ENCODE results near the gene FETUB.
"Not testable (repeated sequence)": the region's sequence is repeated elsewhere in the genome, so short reads cannot be mapped to it uniquely, and the experiment has no call there.

FETUB gene

DNA sequence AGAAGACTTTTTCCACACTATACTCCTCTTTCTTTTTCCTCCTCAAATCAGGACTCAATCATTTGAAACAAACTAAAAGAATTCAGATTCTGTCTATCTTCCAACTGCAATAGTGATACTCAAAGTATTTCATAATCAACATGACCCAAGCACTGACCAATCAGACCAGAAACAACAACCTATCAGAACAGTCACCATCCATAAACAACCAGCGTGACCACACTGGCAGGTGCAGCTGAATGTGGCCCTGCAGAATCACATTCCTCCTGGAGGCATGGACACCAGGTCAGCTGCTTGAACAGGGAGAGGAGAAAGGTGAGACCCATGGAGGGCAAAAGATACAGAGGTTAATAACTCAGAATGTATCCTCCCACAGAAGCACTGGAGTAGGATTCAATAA lies 39.0 kb downstream of the FETUB start:
- DNase-seq (ENCODE audit: low read depth) = no peak

DNA sequence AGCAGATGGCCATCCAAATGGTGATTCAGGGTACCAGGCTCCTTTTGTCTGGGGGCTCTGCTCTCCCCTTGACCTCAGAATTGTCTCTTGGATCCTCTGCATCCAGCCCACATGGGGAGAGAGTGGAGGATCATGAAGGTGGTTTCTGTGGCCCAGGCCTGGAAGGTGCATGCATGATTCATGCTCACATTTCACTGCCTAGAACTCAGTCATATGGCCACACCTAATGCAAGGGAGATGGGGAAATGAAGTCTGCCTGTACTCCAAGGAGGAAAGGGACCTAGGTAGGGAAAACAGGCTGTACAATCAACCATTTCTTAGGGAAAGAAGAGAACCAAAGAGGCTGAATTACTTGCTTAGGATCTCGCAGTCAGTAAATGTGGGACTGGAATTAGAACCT lies 40.7 kb downstream of the FETUB start:
- no peak for DNase-seq (ENCODE audit: low read depth)

GRCh38 chr3:186682812-186683211 lies 42.6 kb downstream of the FETUB start:
- no peak for DNase-seq (ENCODE audit: low read depth)

DNA sequence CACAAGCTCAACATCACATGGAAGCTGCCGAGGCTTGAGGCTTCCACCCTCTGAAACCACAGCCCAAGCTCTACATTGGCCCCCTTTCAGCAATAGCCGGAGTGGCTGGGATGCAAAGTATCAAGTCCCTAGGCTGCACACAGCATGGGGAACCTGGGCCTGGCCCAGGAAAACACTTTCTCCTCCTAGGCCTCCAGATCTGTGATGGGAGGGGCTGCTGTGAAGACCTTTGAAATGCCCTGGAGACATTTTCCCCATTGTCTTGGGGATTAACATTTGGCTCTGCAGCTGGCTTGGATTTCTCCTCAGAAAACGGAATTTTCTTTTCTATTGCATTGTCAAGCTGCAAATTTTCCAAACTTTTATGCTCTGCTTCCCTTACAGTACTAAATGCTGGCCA lies 43.8 kb downstream of the FETUB start:
- no peak for DNase-seq (ENCODE audit: low read depth)

DNA sequence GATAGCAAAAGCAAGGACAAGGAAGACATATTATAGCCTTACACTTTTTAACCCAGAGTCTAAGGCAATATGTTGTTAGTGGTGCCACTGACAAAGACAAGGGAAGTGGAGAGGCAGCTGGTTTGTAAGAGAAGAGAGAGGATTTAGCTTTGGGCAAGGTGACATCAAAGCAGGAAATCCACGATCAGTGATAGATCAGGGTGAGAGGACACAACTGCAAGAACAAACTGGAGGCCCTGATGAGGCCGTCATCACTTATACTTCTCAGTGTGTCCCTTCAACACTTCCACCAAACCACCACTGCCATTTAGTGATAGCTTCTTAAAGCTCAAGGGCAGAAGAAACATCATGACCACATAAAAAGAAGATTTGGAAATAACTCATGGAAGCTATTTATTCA lies 46.3 kb downstream of the FETUB start:
- DNase-seq (ENCODE audit: low read depth) = not testable (repeated sequence)

DNA sequence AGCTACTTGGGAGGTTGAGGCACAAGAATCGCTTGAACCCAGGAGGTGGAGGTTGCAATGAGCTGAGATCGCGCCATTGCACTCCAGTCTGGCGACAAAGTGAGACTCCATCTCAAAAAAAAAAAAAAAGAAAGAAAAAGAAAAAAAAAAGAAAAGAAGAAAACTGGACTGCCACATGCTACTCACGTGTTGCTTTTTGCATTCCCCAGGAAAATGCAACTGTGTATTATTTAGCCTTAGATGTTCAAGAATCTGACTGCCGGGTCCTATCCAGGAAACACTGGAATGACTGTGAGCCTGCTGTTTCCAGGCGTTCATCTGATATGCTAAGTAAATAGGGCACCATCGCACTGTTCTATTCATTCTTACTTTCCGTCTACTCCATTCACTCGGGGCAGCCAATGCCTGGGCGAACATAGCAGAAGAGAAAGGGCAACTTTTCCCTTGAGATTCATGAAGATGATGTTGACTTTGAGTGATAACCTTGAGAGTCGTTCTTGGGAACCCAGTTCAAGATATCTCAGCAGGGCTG lies 47.0 kb downstream of the FETUB start:
- no peak for DNase-seq (ENCODE audit: low read depth)

DNA sequence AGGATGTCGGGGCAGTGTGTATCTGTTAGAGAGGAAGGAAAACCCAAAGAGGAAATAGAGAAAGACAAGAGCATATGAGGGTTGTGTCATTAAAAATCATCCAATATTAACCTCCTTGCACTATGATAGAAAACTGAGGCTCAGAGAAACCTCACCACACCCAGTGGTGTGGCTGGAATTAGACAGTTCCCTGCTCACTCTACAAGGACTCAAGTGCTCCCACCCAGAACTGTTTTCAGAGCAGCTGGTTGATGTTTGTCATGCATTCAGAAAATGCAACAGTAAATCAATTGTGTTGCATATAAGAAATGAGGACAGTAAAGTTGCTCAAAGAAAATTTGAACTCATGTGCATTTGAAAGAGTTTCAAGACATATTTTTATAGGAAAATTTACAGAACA lies 50.1 kb downstream of the FETUB start:
- DNase-seq (ENCODE audit: low read depth) = not testable (repeated sequence)

- no peak for DNase-seq (ENCODE audit: low read depth)
Observed at GRCh38 chr3:186691676-186692075, 51.5 kb downstream of the FETUB start.

- DNase-seq (ENCODE audit: low read depth) = no peak
Observed at GRCh38 chr3:186693843-186694242, 53.6 kb downstream of the FETUB start.

GRCh38 chr3:186694288-186695032 lies 54.3 kb downstream of the FETUB start:
- DNase-seq (ENCODE audit: low read depth) = no peak

DNA sequence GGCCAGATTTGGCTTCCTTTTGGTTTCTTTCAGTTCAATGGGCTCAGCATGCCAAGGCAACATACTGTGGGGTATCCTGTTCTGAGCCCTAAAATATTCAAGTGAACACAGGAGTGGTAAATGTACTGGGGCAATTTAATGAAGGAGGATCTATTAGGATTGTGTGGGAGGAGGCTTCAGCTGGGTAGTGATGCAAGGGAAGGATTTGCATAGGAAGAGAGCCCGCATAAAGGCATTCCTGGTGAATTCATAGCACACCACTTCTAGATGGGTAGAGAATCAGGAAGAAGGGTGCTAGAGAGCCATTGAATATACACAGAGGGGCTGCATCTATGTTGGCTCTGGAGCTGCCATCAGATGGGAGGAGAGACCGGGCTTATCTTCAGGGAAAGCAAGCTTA lies 56.3 kb downstream of the FETUB start:
- DNase-seq (ENCODE audit: low read depth) = no peak

GRCh38 chr3:186697510-186697909 lies 57.3 kb downstream of the FETUB start:
- DNase-seq (ENCODE audit: low read depth) = no peak

- DNase-seq (ENCODE audit: low read depth) = no peak
Observed at GRCh38 chr3:186700267-186700666, 60.1 kb downstream of the FETUB start.

DNA sequence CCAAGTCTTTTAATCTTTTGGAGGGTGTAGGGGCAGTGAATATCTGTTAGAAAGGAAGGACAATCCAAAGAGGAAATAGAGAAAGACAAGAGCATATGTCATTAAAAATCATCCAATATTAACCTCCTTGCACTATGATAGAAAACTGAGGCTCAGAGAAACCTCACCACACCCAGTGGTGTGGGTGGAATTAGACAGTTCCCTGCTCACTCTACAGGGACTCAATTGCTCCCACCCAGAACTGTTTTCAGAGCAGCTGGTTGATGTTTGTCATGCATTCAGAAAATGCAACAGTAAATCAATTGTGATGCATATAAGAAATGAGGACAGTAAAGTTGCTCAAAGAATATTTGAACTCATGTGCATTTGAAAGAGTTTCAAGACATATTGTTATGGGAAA lies 62.3 kb downstream of the FETUB start:
- DNase-seq (ENCODE audit: low read depth) = not testable (repeated sequence)
